GM19239 (cell line): ENCODE results near the gene STX10.

Experiments
- DNase-seq: peaks from one replicate; pipeline ENCODE4 v3.0.0; 2011; ENCODE audit warnings: low spot score; ENCODE audit not compliant: insufficient read length
- FAIRE-seq: peaks from 2 replicates; lab custom pipeline; 2011; peaks lifted over from hg19 to GRCh38; lab: Jason Lieb, UNC

The STX10 gene

GRCh38 chr19:13122275-13122878 is 27.8 kb downstream of the STX10 start:
- DNase-seq (no peak), FAIRE-seq (no peak)

- DNase-seq (no peak), FAIRE-seq (no peak)
Measured at GRCh38 chr19:13121551-13122274, 28.5 kb downstream of the STX10 start.

GRCh38 chr19:13120817-13121216 is 29.4 kb downstream of the STX10 start:
- no peak for FAIRE-seq

GRCh38 chr19:13120031-13120430 is 30.1 kb downstream of the STX10 start:
- DNase-seq (no peak), FAIRE-seq (no peak)

More at GRCh38 chr19:13120817-13121216, 29.4 kb downstream of the STX10 start:
- DNase-seq: no peak

- no peak for FAIRE-seq
Measured at GRCh38 chr19:13119627-13120026, 30.5 kb downstream of the STX10 start.

DNA sequence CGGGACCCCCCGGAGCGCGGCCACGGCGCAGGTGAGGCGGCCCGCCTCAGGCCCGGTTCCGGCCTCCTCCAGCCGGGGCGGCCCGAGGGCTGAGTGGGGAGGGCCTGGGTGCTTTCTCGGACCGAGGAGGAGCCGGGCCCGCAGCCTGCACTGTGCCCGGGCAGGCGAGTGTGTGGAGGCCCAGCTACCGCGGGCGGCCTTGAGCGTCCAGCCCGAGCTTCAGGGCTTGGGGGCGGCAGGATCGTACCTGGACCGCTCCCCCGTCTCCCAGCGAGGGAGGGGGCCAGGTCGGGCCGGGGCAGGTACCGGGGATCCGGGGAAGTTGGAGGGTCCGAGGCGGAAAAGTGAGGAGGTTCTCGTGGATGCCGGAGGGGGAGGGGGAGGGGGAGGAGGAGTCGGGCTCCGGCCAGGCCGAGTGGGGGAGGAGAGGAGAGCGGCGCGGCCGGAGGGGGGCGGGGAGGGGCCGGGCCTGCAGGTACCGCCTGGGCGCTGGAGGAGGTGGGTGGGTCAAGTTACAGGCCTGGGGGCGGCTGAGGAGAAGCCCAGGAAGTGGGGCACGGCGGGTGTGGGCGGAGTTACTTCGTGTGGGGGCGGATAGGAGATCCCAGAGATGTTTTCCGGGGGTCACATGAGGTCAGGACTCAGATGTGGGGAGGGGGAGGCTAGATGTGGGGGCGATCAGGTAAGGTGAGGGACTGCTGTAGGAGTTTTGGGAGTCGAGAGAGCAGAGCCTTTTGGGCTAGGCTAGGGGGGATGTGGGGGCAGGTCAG is 31.6 kb downstream of the STX10 start:
- FAIRE-seq (peak; percentile 35), DNase-seq (no peak)

More at GRCh38 chr19:13119627-13120026, 30.5 kb downstream of the STX10 start:
- DNase-seq: no peak

DNA sequence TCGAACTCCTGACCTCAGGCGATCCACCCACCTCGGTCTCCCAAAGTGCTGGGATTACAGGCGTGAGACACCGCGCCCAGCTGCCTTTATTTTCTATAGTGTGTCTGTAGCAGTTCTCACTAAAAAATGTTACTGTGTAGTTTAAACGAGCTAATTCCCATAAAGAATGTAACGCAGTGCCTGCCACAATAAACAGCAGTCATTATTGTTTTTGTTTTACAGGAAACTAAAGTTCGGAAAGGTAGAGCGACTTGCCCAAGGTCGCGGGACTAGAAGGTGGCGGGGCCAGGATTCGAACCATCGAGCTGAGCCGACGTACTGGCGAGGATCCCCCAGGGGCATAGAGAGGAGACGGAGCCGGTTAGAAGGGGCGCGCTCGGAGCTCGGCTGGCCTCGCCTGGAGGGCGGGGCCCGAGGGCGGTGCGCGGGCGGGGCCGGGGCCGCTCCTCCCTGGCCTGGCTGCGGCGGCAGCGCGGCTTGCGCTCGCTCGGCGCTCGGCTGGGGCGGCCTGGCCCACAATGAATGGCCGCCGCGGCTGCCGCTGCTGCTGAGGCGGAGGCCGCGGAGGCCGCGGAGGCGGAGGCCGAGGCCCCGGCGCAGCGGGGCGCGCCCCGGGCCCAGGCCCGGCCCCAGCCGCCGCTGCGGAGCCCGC is 32.3 kb downstream of the STX10 start, which contains the start of gene NACC1:
TSS of gene NACC1 (plus strand) at position 493 of the 652 bp plus-strand sequence. CDS start 16,944 bp downstream, outside the sequence.
- peak; percentile 99 for DNase-seq
- peak; percentile 83 for FAIRE-seq

DNA sequence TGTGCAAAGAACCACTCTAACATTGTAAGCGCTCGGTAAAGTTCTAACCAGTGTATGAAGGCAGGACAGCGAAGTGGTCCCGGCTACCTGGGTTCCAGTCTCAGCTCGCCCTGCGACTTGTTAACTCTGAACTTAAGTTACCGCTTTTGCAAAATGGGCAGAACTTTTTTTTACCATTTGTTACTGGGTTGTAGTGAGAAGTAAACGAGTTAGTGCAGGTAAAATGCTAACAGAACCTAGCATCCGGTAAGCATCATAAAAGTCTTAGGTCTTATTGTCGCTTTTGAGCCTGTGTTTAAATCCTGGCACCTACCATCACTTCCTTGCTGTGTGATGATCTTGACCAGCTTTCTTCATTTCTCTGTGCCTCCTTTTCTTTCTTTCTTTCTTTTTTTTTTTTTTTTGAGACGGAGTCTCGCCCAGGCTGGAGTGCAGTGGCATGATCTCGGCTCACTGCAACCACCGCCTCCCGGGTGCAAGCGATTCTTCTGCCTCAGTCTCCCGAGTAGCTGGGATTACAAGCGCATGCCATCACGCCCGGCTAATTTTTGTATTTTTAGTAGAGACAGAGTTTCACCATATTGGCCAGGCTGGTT is 32.9 kb downstream of the STX10 start:
- FAIRE-seq (no peak), DNase-seq (no peak)

- peak; percentile 92 for FAIRE-seq
- DNase-seq: peak; percentile 95
Measured at GRCh38 chr19:13116282-13117175, 33.6 kb downstream of the STX10 start, which contains the start of gene TRMT1. Gene TRMT1 (minus strand): TSS chr19:13116740. CDS start chr19:13116399, 341 bp downstream.

GRCh38 chr19:13115936-13116281 is 34.3 kb downstream of the STX10 start:
- no peak for FAIRE-seq
- no peak for DNase-seq

- DNase-seq (no peak), FAIRE-seq (no peak)
Measured at GRCh38 chr19:13112555-13112954, 37.6 kb downstream of the STX10 start.

DNA sequence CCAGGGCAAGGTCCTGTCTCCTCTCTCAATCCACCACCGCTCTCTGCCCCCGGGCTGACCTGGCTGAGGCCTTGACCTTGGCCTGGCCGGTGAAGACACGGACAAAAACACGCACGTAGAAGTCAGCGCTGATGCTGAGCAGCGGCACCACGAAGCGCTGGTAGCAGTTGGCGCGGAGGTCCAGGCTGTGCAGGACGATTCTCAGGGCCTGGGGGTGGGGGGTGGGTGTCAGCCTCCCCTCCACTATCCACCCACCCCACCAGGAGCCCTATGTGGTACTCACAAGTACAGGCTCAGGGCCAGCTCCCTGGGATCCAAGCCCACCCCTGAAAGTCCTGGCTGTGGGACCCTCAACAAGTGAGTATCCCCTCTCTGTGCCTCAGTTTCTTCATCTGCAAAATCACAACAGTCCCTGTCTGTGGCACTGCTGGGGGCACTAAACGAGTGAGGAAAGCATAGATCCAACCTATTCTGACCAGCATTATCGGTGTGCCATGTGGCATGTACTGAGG is 40.0 kb downstream of the STX10 start:
- FAIRE-seq (no peak), DNase-seq (no peak)

- FAIRE-seq (no peak), DNase-seq (no peak)
Measured at GRCh38 chr19:13109361-13110098, 40.6 kb downstream of the STX10 start.

DNA sequence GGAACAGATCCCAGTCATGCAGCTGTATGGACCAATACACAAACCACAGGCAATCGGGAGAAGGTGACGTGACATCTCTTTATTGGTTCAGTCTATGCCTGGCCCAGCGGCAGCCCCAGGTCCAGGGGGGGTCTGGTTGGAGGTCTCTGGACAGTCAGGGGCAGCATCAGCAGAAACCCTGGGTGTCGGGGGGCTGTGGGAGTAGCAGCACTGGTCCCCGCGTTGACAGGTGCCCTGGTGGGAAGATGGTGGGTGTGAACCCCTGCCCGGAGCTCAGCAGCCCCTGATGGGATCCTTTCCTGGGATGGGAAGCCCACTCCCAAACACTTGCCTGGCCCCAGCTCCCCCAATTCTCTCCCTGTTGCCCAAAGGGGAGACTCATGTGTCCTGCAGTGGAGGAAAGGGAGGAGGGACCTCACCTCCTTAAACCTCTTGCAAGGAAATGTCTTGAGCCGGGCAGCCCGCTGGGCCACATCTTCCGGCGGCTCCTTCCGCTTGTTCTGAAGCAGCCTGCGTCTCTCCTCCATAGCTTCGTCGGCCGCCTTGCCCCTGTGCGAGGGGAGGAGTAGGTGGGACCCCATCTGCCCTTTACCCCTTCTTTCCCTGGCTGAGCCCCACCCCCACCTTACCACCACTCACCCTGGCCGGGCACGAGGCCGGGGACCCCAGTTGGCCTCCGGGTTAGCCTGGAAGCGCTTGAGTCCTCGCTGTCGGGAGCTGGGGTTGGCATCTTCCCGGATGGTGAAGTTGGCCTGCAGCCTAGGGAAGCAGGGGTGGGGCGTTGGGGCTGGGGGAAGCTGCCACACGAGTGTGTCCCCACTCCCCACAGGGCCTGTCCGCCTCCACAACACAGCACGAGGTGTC is 45.1 kb downstream of the STX10 start:
- DNase-seq: no peak
- FAIRE-seq: peak; percentile 84

- DNase-seq: no peak
- FAIRE-seq: peak; percentile 87
Measured at GRCh38 chr19:13104360-13104847, 45.8 kb downstream of the STX10 start.

DNA sequence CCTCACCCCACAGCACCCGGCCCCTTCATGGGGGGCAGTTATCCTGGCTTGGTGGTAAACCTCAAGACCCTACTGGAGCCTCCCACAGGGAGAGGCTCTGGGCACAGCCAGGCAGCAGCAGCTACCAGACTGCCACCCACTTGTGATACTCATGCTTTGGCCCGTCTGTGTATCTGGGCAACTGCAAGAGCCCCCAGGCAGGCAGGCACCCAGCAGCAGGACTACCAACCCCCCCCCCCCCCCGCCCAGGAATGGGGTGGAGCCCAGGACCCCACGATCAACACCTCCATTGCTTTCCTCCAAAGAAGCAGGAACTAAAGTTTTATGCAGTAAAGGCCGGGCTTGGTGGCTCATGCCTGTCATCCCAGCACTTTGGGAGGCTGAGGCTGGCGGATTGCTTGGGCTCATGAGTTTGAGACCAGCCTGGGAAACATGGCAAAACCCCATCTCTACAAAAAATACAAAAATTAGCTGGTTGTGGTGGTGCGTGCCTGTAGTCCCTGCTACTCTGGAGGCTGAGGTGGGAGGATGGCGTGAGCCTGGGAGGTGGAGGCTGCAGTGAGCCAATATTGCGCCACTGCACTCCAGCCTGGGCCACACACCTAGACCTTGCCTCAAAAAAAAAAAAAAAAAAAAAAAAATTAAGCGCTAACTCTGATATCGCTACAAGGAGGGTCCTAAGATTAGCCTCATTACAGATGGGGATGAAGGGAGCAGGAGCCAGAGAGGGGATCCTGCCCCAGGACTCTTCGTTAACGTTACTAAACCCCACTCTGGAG is 46.4 kb downstream of the STX10 start:
- FAIRE-seq: peak; percentile 26
- DNase-seq: no peak
